Retinal pigment epithelial cell (primary cell): ENCODE results near the gene HIF3A.
"Not testable (repeated sequence)": the region's sequence is repeated elsewhere in the genome, so short reads cannot be mapped to it uniquely, and the experiment has no call there.

Source experiments
- DNase-seq: peaks from one replicate; pipeline ENCODE4 v3.0.0-alpha.2; 2010; ENCODE audit warnings: low read depth
- H3K4me3 ChIP-seq: 2 replicates; pipeline ENCODE4 v1.5.1; 2011; ENCODE audit warnings: mild to moderate bottlenecking, low read length, control low read depth, moderate library complexity
- CTCF ChIP-seq: conservative IDR thresholded peaks from 2 replicates; pipeline ENCODE4 v1.5.1; 2011; ENCODE audit warnings: low read depth, low read length, control low read depth, inconsistent platforms

The HIF3A gene

DNA sequence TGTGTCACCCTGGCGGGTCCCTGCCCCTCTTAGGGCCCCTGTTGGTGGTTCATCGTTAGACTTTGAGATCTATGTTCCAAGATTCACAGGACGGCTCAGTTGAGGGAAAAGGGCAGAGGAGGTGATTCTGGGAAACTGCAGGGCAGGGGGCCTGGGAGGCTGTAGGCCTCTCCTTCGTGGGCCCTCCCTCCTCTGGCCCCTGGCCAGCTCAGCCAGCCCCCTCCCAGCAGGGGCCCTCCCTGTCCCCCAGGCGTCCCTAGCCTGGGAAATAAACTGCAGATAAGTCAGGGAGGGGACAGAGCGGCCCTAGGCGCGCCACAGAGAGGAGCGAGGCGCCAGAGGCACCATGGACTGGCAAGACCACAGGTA is 6.5 kb downstream of the HIF3A start:
- H3K4me3 ChIP-seq, result no peak overlapping the region
- no peak for DNase-seq
- TF ChIP-seq CTCF, result no peak

DNA sequence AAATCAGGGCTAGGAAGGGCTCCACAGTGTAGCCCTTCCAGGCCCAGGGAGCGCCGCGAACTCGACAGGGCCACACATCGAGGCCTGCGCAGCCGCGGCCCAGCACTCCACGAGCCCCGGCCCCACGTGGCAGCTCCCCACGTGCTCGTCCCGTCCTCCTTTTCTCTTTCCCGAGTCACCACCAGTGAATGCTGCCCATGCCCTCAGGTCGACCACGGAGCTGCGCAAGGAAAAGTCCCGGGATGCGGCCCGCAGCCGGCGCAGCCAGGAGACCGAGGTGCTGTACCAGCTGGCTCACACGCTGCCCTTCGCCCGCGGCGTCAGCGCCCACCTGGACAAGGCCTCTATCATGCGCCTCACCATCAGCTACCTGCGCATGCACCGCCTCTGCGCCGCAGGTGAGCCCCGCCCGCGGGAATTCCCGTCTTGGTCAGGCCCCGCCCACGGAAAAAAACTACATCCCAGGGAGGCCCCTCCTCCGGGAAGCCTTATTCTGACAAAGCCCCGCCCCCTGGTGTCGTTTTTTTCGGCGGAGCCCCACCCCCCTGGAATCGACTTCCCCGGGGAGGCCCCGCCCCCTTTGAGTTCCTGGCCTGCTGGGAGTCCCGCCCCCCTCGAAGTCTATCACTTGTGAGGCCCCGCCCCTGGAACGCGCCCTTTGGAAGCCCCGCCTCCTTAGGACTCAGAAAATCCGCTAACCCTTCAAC is 7.0 kb downstream of the HIF3A start:
- no peak for DNase-seq
- H3K4me3 ChIP-seq, result peak overlapping the region; percentile 34
- no peak for TF ChIP-seq CTCF

- no peak for TF ChIP-seq CTCF
- DNase-seq, result no peak
- H3K4me3 ChIP-seq, result no peak overlapping the region
Measured at GRCh38 chr19:46306501-46306900, 9.7 kb downstream of the HIF3A start.

DNA sequence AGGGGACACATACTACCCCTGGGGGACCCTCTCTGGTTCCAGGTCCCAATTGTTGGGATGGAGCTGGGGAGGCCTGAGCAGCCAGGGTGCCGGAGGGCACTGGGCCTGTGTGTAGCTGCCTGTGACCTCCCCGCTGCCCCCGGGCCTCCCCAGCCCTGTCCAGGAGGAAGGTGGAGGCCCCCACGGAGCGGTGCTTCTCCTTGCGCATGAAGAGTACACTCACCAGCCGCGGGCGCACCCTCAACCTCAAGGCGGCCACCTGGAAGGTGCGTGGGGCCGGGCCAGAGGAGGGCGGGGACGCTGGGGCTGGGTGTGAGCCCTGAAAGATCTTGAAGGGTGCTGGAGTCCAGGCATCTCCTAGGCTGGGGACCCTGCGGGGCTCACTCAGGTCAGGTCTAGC is 11.7 kb downstream of the HIF3A start:
- no peak for DNase-seq
- no peak for TF ChIP-seq CTCF
- H3K4me3 ChIP-seq, result no peak overlapping the region

DNA sequence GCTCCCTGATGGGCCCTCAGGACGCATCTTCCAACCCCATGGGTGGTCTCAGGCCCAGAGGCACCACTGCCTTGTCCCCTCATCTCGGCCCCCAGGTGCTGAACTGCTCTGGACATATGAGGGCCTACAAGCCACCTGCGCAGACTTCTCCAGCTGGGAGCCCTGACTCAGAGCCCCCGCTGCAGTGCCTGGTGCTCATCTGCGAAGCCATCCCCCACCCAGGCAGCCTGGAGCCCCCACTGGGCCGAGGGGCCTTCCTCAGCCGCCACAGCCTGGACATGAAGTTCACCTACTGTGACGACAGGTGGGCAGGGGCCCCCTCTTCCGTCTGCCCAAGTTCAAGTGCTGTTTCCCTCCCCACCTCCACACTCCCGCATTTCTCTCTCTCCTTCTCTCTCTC is 12.2 kb downstream of the HIF3A start:
- DNase-seq, result no peak
- no peak for TF ChIP-seq CTCF

GRCh38 chr19:46311444-46311843 is 14.6 kb downstream of the HIF3A start:
- no peak for DNase-seq
- no peak for TF ChIP-seq CTCF
- no peak overlapping the region for H3K4me3 ChIP-seq

More for the DNA sequence above, 12.2 kb downstream of the HIF3A start:
- H3K4me3 ChIP-seq, result no peak overlapping the region

DNA sequence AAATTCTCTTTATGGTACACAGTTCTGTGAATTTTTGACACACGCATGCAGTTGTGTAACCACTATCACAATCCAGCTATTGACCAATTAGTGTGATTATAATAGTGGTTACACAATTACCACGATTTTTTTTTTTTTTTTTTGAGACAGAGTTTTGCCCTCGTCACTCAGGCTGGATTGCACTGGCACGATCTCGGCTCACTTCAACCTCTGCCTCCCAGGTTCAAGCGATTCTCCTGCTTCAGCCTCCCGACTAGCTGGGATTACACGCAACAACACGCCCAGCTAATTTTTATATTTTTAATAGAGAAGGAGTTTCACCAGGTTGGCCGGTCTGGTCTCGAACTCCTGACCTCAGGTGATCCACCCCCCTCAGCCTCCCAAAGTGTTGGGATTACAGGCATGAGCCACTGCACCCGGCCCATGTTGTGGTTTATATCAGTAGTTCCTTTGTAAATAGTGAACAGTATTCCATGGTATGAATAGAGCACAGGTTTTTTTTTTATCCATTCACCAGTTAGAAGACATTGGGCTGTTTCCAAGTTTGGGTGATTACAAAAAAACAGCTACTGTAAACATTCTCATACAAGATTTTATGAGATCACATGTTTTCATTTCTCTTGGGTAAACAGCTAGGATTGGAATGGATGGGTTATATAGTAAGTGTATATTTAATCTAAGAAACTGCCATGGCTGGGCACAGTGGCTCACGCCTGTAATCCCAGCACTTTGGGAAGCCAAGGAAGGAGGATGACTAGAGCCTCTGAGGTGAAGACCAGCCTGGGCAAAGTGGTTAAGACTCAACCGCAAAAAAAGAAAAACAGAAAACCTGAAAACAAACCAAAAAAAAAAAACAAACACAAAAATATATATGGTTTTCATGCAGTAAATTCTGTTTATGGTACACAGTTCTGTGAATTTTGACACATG is 17.0 kb downstream of the HIF3A start:
- not testable (repeated sequence) for DNase-seq, H3K4me3 ChIP-seq
